IPS-11a (cell line): ENCODE data around the gene CXCR2.

Source experiments
- H3K4me3 ChIP-seq: one replicate; pipeline ENCODE4 v1.5.1; 2013; ENCODE audit warnings: low read depth, low read length, control low read depth

CXCR2 gene

DNA sequence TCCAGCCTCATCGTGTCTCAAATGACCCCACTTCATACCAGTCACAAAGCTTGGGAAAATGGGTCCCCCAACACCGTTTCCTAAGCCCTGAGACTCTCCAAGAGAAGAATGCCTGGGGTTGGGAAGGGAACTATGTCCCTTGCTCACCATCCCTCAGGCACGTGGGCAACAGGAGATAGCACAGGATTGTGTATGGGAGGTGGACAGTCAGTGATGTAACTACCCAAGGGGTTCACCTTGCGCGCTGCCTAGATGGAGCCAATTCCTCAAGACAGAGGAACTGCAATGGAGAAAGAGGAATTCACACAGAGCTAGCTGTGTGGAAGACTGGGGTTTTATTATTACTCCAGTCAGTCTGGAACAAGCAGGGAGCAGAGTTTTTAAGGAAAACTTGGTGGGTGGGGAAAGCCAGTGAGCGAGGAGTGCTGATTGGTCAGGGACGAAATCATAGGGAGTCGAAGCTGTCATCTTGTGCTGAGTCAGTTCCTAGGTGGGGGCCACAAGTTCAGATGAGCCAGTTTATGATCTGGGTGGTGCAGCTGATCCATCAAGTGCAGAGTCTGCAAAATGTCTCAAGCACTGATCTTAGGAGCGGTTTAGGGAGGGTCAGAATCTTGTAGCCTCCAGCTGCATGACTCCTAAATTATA lies 54.8 kb downstream of the CXCR2 start:
- H3K4me3 ChIP-seq = no peak overlapping the region

DNA sequence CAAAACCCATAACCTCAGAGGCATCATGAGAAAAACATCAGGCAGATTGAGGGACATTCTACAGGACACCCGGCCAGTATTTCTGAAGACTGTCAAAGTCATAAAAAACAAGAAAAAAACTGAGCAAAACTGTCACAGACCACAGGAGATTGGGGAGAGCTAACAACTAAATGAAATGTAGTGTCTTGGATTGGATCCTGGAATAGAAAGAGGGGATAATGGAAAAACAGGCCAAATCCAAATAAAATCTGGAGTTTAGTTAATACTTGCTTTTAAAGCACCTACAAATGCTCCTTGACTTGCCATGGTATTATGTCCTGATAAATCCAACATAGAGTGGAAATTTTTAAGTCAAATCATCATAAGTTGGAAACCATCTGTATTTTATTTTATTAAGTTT lies 58.5 kb downstream of the CXCR2 start:
- H3K4me3 ChIP-seq = no peak overlapping the region

DNA sequence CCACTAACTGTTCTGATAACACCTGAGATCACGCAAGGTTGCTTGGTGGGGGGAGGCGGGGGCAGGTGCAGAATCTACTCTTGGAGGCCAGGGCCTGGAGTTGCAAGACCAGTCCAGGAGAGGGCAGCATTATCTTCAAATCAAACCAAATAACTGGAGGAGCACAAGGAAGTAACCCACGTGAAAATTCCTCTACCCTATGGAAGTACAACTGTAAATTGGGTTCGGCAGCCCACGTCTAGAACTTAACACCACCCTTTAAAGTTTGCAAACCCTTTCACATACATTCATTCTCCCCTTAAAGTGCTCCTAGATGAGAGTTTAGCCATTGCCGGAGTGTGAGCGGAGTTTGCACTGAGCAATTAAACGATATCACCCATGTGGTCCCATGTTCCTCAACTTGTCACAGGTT lies 60.5 kb downstream of the CXCR2 start:
- H3K4me3 ChIP-seq = no peak overlapping the region
